Putamen (tissue), 1 donor: ENCODE measurements around the gene HCN2.

Experiments used
- DNase-seq: peaks from one replicate; pipeline ENCODE4 v3.0.0-alpha.2; 2016; ENCODE audit warnings: low spot score

The HCN2 gene

GRCh38 chr19:656751-657559, 67.3 kb downstream of the HCN2 start:
- no peak for DNase-seq

GRCh38 chr19:657611-658010, 67.9 kb downstream of the HCN2 start:
- DNase-seq: no peak

GRCh38 chr19:658059-658839, 68.6 kb downstream of the HCN2 start:
- DNase-seq: no peak

- DNase-seq: no peak
These were observed 69.5 kb downstream of the HCN2 start for GRCh38 chr19:658916-659839.

GRCh38 chr19:660793-661426, 71.2 kb downstream of the HCN2 start:
- no peak for DNase-seq

GRCh38 chr19:661427-662196, 71.9 kb downstream of the HCN2 start:
- no peak for DNase-seq

- DNase-seq: no peak
These were observed 72.7 kb downstream of the HCN2 start for GRCh38 chr19:662207-662961.

GRCh38 chr19:662962-663681, 73.4 kb downstream of the HCN2 start, which contains the start of gene RNF126:
TSS of gene RNF126 (minus strand) at chr19:663214. CDS start at chr19:663121, 93 bp downstream.
- peak; percentile 89 for DNase-seq

- DNase-seq: no peak
These were observed 74.0 kb downstream of the HCN2 start for GRCh38 chr19:663682-664117.

- peak; percentile 63 for DNase-seq
These were observed 75.3 kb downstream of the HCN2 start for GRCh38 chr19:664913-665443.
